ENCODE measurements around the gene TRIP13.

The TRIP13 gene

GRCh38 chr5:854966-855743, 37.5 kb upstream of the TRIP13 start:
- DNase-seq: no peak

GRCh38 chr5:855771-856530, 36.7 kb upstream of the TRIP13 start:
- no peak for DNase-seq

GRCh38 chr5:856531-857425, 35.9 kb upstream of the TRIP13 start:
- DNase-seq: no peak

GRCh38 chr5:858726-859125, 34.0 kb upstream of the TRIP13 start:
- no peak for DNase-seq

- no peak for DNase-seq
These were observed 33.3 kb upstream of the TRIP13 start for GRCh38 chr5:859391-859790.

- no peak for DNase-seq
These were observed 32.8 kb upstream of the TRIP13 start for GRCh38 chr5:859798-860296.

- no peak for DNase-seq
These were observed 32.1 kb upstream of the TRIP13 start for GRCh38 chr5:860506-861150.

- no peak for DNase-seq
These were observed 31.0 kb upstream of the TRIP13 start for GRCh38 chr5:861442-862366.

- no peak for DNase-seq
These were observed 30.1 kb upstream of the TRIP13 start for GRCh38 chr5:862367-863243.

GRCh38 chr5:863244-863805, 29.4 kb upstream of the TRIP13 start:
- no peak for DNase-seq

- no peak for DNase-seq
These were observed 28.1 kb upstream of the TRIP13 start for GRCh38 chr5:864492-865167.

GRCh38 chr5:865168-865521, 27.5 kb upstream of the TRIP13 start:
- DNase-seq: no peak

GRCh38 chr5:865771-866170, 26.9 kb upstream of the TRIP13 start:
- DNase-seq: no peak

- peak; percentile 18 to 62 for DNase-seq
These were observed 25.3 kb upstream of the TRIP13 start for GRCh38 chr5:867300-867870.

GRCh38 chr5:868428-869135, 24.1 kb upstream of the TRIP13 start:
- DNase-seq: no peak

GRCh38 chr5:870956-871355, 21.7 kb upstream of the TRIP13 start:
- no peak for DNase-seq

GRCh38 chr5:871596-872298, 20.9 kb upstream of the TRIP13 start:
- no peak for DNase-seq

- DNase-seq: no peak
These were observed 20.4 kb upstream of the TRIP13 start for GRCh38 chr5:872301-872700.
